Measurements from ENCODE around the gene MAGI2. TPM values are rescaled to one million over a fixed set of nuclear protein-coding genes. Genes with fewer than 3 reads are reported as not detected.

Gene MAGI2
- total and polyA plus RNA-seq, 2 experiments from 2014 or later: 10.4 to 26.4 TPM

DNA sequence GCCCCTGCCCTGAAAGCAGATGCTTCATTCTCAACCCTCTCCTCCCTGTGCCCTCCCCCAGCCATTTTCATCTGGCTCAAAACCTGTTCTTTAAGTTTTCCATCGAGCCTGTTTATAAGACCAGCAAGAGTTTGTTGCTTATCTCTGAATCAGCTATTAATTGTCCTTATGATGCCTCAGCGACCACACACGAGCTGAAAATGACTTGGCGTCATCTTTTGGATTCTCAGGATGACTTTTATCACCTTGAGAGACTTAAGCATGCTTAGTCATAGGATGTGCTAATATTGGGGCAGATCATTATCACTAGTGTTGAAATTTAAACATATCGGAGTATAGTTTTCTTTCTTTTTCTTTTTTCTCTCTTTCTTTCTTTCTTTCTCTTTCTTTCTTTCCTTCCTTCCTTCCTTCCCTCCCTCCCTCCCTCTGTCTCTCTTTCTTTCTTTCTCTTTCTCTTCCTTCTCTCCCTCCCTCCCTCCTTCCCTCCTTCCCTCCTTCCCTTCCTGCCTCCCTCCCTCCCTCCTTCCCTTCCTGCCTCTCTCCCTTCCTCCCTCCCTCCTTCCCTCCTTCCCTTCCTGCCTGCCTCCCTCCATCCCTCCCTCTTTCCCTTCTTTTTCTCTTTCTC, 1470.4 kb downstream of the MAGI2 start:
- Mint-ChIP-seq H3K36me3 (ENCODE audit: low read depth) (no peaks in the 10 kb centered on the region), H3K9me3 (no peaks in the 10 kb centered on the region), H3K27ac (no peak overlapping the region), H3K4me1 (peaks cover 6% of the 10 kb centered on the region), H3K4me3 (no peak overlapping the region), H3K27me3 (ENCODE audit: insufficient read depth, low read depth, poor library complexity) (peaks cover 4% of the 10 kb centered on the region)
- Histone ChIP-seq H2AFZ (no peak overlapping the region), H3K4me2 (no peak overlapping the region), H3K9me2 (ENCODE audit: insufficient read depth) (no peaks in the 10 kb centered on the region), H3K4me3 (no peak overlapping the region), H3K79me2 (replicated peaks; ENCODE audit: insufficient read depth) (no peaks in the 10 kb centered on the region), H3K36me3 (ENCODE audit: insufficient read depth) (no peaks in the 10 kb centered on the region), H4K20me1 (replicated peaks; ENCODE audit: insufficient read depth) (no peaks in the 10 kb centered on the region), H3K4me1 (ENCODE audit: insufficient read depth) (no peaks in the 10 kb centered on the region; the same call in 1 of the 2 replicates), H3F3A (replicated peaks; ENCODE audit: low read depth) (no peaks in the 10 kb centered on the region), H3K27me3 (ENCODE audit: insufficient read depth) (no peaks in the 10 kb centered on the region), H3K27ac (ENCODE audit: low read depth) (no peak overlapping the region)
- ATAC-seq (no peak), DNase-seq (ENCODE audit: low spot score) (no peak)
- TF ChIP-seq CTCF (conservative IDR thresholded peaks at IDR 0.05; ENCODE audit: low read depth in 2 of 2) (no peak), ZNF114 (CRISPR knock-in tag; IDR thresholded peaks at IDR 0.05) (no peak), STAT1 (IDR thresholded peaks at IDR 0.05; ENCODE audit: unreplicated experiment) (no peak), NANOG (IDR thresholded peaks at IDR 0.05; ENCODE audit: borderline replicate concordance) (no peak), ZNF462 (CRISPR knock-in tag; IDR thresholded peaks at IDR 0.05) (no peak), ZNF331 (CRISPR knock-in tag; IDR thresholded peaks at IDR 0.05; ENCODE audit: low read depth) (no peak), CREB1 (CRISPR knock-in tag; IDR thresholded peaks at IDR 0.05; ENCODE audit: low read depth) (no peak), JUNB (IDR thresholded peaks at IDR 0.05; ENCODE audit: unreplicated experiment) (no peak), EZH2phosphoT487 (IDR thresholded peaks at IDR 0.05; ENCODE audit: unreplicated experiment) (no peak), EZH2 (IDR thresholded peaks at IDR 0.05; ENCODE audit: low read depth, unreplicated experiment) (no peak), POLR2AphosphoS5 (IDR thresholded peaks at IDR 0.05; ENCODE audit: low read depth) (no peak)
- TF ChIP-seq, protein P1, sequence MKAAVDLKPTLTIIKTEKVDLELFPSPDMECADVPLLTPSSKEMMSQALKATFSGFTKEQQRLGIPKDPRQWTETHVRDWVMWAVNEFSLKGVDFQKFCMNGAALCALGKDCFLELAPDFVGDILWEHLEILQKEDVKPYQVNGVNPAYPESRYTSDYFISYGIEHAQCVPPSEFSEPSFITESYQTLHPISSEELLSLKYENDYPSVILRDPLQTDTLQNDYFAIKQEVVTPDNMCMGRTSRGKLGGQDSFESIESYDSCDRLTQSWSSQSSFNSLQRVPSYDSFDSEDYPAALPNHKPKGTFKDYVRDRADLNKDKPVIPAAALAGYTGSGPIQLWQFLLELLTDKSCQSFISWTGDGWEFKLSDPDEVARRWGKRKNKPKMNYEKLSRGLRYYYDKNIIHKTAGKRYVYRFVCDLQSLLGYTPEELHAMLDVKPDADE (IDR thresholded peaks at IDR 0.05): no peak
